Naive thymus-derived CD4-positive, alpha-beta T cell (primary cell): Measurements from ENCODE around the gene LSAMP. TPM values are rescaled to one million over a fixed set of nuclear protein-coding genes. Genes with fewer than 3 reads are reported as not detected.

Source experiments
- ATAC-seq: fragments of 150-1000 bp; cut with Tn5 transposase; 2 replicates; pipeline ENCODE4 v1.10.0; 2021; ENCODE audit warnings: mild to moderate bottlenecking, moderate library complexity
- CTCF ChIA-PET: fragments of 350-600 bp; sonication (Branson Sonifier 250); formaldehyde crosslinking; loops from one replicate; lab custom pipeline; 2021; ENCODE audit warnings: antibody characterized with exemption; lab: Charles Lee
- POLR2A ChIA-PET: fragments of 350-600 bp; sonication (Branson Sonifier 250); formaldehyde crosslinking; loops from one replicate; lab custom pipeline; 2021; ENCODE audit warnings: antibody characterized with exemption, inconsistent platforms; lab: Charles Lee
- DNase-seq, 9 donors: peaks; one replicate each; pipeline versions ENCODE4 v3.0.0 to v3.0.0-alpha.2; 2020 to 2022; ENCODE audit warnings: mixed read lengths in 1 of 9
- H3K27ac ChIP-seq: one replicate; pipeline ENCODE4 v1.7.0; 2013; ENCODE audit warnings: mild to moderate bottlenecking, low read depth, low read length, moderate library complexity
- H3K27me3 ChIP-seq, 2 donors: one replicate each; pipeline ENCODE4 v1.7.0; 2013; ENCODE audit warnings: low read length in 2 of 2, mild to moderate bottlenecking in 2 of 2, moderate library complexity in 2 of 2; ENCODE audit not compliant: control insufficient read depth in 2 of 2, insufficient read depth in 2 of 2
- H3K36me3 ChIP-seq, 3 experiments: 1 replicate in 2 of 3; 2 replicates in 1 of 3; pipeline ENCODE4 v1.7.0; 2013; ENCODE audit warnings: low read length in 3 of 3, mild to moderate bottlenecking in 3 of 3, moderate library complexity in 1 of 3; ENCODE audit not compliant: insufficient read depth in 3 of 3, control insufficient read depth in 2 of 3
- H3K4me1 ChIP-seq, 2 donors: one replicate each; pipeline ENCODE4 v1.7.0; 2013; ENCODE audit warnings: low read length in 2 of 2, mild to moderate bottlenecking in 2 of 2, moderate library complexity in 1 of 2; ENCODE audit not compliant: control insufficient read depth in 2 of 2, insufficient read depth in 2 of 2
- H3K4me3 ChIP-seq: 2 replicates; pipeline ENCODE4 v1.7.0; 2013; ENCODE audit warnings: mild to moderate bottlenecking, low read length
- H3K9me3 ChIP-seq, 3 experiments: 1 replicate in 2 of 3; 2 replicates in 1 of 3; pipeline ENCODE4 v1.7.0; 2013; ENCODE audit warnings: low read length in 3 of 3; ENCODE audit not compliant: control insufficient read depth in 2 of 3
- H3K27ac Mint-ChIP-seq, 9 donors: one replicate each; pipeline ENCODE4 v1.8.0; 2020 to 2022; ENCODE audit warnings: mixed read lengths in 9 of 9, mild to moderate bottlenecking in 8 of 9, moderate library complexity in 5 of 9, inconsistent platforms in 2 of 9
- H3K27me3 Mint-ChIP-seq, 5 donors: one replicate each; pipeline ENCODE4 v1.8.0; 2021 to 2022; ENCODE audit warnings: mixed read lengths in 5 of 5, mild to moderate bottlenecking in 1 of 5
- H3K36me3 Mint-ChIP-seq, 5 donors: one replicate each; pipeline ENCODE4 v1.8.0; 2020 to 2022; ENCODE audit warnings: mixed read lengths in 5 of 5, mild to moderate bottlenecking in 3 of 5, inconsistent platforms in 1 of 5
- H3K4me1 Mint-ChIP-seq, 7 donors: one replicate each; pipeline ENCODE4 v1.8.0; 2020 to 2022; ENCODE audit warnings: mixed read lengths in 7 of 7, mild to moderate bottlenecking in 3 of 7, inconsistent platforms in 1 of 7
- H3K4me3 Mint-ChIP-seq, 10 donors: one replicate each; pipeline ENCODE4 v1.8.0; 2020 to 2022; ENCODE audit warnings: mild to moderate bottlenecking in 10 of 10, mixed read lengths in 10 of 10, moderate library complexity in 6 of 10, inconsistent platforms in 2 of 10
- H3K9me3 Mint-ChIP-seq, 11 donors: one replicate each; pipeline ENCODE4 v1.8.0; 2020 to 2022; ENCODE audit warnings: mixed read lengths in 11 of 11, mild to moderate bottlenecking in 4 of 11, inconsistent platforms in 1 of 11, moderate library complexity in 1 of 11
- intact Hi-C, 2 donors: fragments of 100-400 bp; cut with micrococcal nuclease; formaldehyde crosslinking; loops; one replicate each; pipeline ENCODE4 v1.15.1; 2023
- polyA plus RNA-seq, 2 donors: library from polyadenylated mRNA; unstranded; fragments of 300-500 nt; fragmentation: Illumina TruSeq; gene quantifications; one replicate each; pipeline ENCODE4 v1.2.3, GENCODE V29; 2021
- total RNA-seq, 6 experiments: library from RNA in 5 of 6; stranded (reverse) in 5 of 6; gene quantifications; 1 replicate in 5 of 6; 2 replicates in 1 of 6; pipeline ENCODE4 v1.2.3 and lab custom pipeline; 2021 to 2026

The LSAMP gene
- total and polyA plus RNA-seq, 7 experiments from 2014 or later: not detected

DNA sequence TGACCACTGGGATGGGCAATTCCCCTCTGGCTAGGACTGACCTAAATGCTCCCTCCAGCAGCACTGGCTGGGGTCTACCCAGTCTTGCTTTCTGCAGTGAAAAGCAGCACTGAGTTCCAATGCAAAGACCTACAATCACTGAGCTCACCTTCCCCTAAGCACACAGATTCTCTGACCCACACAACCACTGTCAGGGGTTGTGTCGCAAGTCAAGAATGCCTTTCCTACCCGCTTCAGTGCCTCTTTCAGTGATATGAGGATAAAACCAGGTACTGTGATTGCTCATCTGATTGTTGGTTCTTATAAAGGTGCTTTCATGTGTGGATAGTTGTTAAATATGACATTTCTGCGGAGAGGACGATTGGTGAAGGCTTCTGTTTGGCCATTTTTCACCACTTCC lies 476.4 kb downstream of the LSAMP start:
- DNase-seq (no peak), ATAC-seq (no peak)
- Histone ChIP-seq H3K4me1 (no peaks in the 10 kb centered on the region), H3K27me3 (no peaks in the 10 kb centered on the region), H3K9me3 (no peaks in the 10 kb centered on the region), H3K27ac (no peak overlapping the region), H3K4me3 (no peak overlapping the region), H3K36me3 (no peaks in the 10 kb centered on the region)
- Mint-ChIP-seq H3K9me3 (peaks cover 0 to 12% (median 0%) of the 10 kb centered on the region in 11 donors), H3K4me1 (no peaks in the 10 kb centered on the region), H3K4me3 (no peak overlapping the region), H3K27ac (no peak overlapping the region), H3K27me3 (peaks cover 0 to 6% (median 4%) of the 10 kb centered on the region in 5 donors), H3K36me3 (no peaks in the 10 kb centered on the region)
- ChIA-PET CTCF (no interaction called here), POLR2A (interaction anchor here (0.9 kb wide), 1 partner anchor 21 kb away, joined by 3 read pairs; no protein-coding TSS in a partner anchor)
- intact Hi-C loops: no loop called here

DNA sequence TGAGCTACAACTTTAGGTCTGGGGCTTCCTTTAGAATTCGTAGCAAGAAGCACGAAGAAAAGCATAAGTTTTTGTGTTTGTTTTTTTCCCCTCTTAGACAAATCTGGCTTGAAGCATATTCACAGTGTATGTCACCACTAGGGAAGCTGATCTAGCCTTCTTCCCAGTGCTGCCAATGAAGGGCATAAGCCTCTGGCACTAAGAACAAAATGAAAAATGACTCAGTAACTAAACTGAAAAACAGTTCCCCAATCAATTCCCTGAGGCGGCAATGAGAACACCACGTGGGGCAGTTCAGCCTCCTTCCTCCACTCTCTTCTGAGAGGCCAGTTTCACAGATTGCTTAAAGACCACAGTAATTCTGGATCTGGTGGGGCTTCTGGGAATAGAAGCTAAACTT lies 483.9 kb downstream of the LSAMP start:
- intact Hi-C loops: no loop called here
- CTCF ChIA-PET: no interaction called here
- peaks cover 0 to 7% (median 0%) of the 10 kb centered on the region in 5 donors for H3K27me3 Mint-ChIP-seq
- no peaks in the 10 kb centered on the region for H3K4me1 Mint-ChIP-seq
- H3K9me3 Mint-ChIP-seq: peaks cover 0 to 2% (median 0%) of the 10 kb centered on the region in 11 donors
- H3K36me3 ChIP-seq: no peaks in the 10 kb centered on the region
- no peaks in the 10 kb centered on the region for H3K27me3 ChIP-seq
- no peak overlapping the region for H3K4me3 Mint-ChIP-seq
- H3K9me3 ChIP-seq: no peaks in the 10 kb centered on the region
- DNase-seq (no peak), ATAC-seq (no peak)
- no peak overlapping the region for H3K27ac ChIP-seq
- no peak overlapping the region for H3K4me3 ChIP-seq
- H3K36me3 Mint-ChIP-seq: no peaks in the 10 kb centered on the region
- POLR2A ChIA-PET: no interaction called here
- H3K27ac Mint-ChIP-seq: no peak overlapping the region
- no peaks in the 10 kb centered on the region for H3K4me1 ChIP-seq

DNA sequence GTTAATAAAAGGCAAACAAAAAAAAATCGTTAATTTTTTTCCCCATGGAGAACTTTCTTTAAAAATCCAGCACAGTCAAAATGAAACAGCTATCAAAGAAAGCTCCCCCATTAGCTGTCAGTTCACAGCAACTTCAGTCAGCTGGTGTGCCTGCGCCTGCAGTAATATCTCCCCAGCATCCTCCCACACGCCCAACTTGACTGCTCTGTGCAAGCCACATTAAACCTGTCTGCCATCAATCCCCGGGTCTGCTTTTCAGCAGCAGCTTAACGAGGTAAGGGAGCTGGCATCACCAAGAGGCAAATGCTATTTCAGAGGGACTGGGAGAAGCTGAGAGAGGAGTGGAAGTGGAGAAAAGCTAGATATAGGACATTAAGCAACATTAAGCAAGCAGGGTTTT lies 484.5 kb downstream of the LSAMP start:
- ATAC-seq: no peak
- no peak for DNase-seq
- Histone ChIP-seq H3K4me1 (no peaks in the 10 kb centered on the region), H3K4me3 (no peak overlapping the region), H3K27ac (no peak overlapping the region), H3K9me3 (no peaks in the 10 kb centered on the region), H3K36me3 (no peaks in the 10 kb centered on the region), H3K27me3 (no peaks in the 10 kb centered on the region)
- H3K4me3 Mint-ChIP-seq: no peak overlapping the region
- intact Hi-C loops: no loop called here
- no peaks in the 10 kb centered on the region for H3K4me1 Mint-ChIP-seq
- H3K9me3 Mint-ChIP-seq: peaks cover 0 to 2% (median 0%) of the 10 kb centered on the region in 11 donors
- POLR2A ChIA-PET: no interaction called here
- no peaks in the 10 kb centered on the region for H3K36me3 Mint-ChIP-seq
- CTCF ChIA-PET: no interaction called here
- H3K27ac Mint-ChIP-seq: no peak overlapping the region
- H3K27me3 Mint-ChIP-seq: peaks cover 0 to 7% (median 0%) of the 10 kb centered on the region in 5 donors

DNA sequence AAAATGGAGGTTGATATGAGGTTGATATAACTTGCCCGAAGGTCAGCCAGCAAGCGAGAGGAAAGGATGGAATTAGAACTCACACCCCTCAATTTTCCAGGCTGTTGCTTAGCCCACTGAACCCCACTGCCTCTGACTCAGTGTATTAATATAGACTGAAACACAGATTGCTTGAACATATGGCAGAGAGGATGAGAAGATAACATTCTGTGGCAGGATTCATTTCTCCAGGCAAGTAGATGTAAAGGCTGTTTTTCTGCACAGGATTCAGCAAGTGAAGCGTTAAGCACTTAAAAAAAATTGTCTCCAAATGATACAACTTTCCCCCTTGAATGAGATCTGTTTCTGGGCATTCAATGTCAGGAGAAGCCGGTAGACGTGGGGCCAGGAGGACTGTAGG lies 486.8 kb downstream of the LSAMP start:
- H3K4me3 Mint-ChIP-seq: no peak overlapping the region
- Histone ChIP-seq H3K9me3 (no peaks in the 10 kb centered on the region), H3K27me3 (no peaks in the 10 kb centered on the region), H3K4me1 (no peaks in the 10 kb centered on the region), H3K27ac (no peak overlapping the region), H3K4me3 (no peak overlapping the region), H3K36me3 (no peaks in the 10 kb centered on the region)
- no peak for DNase-seq
- no peaks in the 10 kb centered on the region for H3K4me1 Mint-ChIP-seq
- no peak for ATAC-seq
- no peak overlapping the region for H3K27ac Mint-ChIP-seq
- intact Hi-C loops: no loop called here
- POLR2A ChIA-PET: no interaction called here
- peaks cover 0 to 4% (median 0%) of the 10 kb centered on the region in 11 donors for H3K9me3 Mint-ChIP-seq
- CTCF ChIA-PET: no interaction called here
- peaks cover 0 to 7% (median 0%) of the 10 kb centered on the region in 5 donors for H3K27me3 Mint-ChIP-seq
- no peaks in the 10 kb centered on the region for H3K36me3 Mint-ChIP-seq

DNA sequence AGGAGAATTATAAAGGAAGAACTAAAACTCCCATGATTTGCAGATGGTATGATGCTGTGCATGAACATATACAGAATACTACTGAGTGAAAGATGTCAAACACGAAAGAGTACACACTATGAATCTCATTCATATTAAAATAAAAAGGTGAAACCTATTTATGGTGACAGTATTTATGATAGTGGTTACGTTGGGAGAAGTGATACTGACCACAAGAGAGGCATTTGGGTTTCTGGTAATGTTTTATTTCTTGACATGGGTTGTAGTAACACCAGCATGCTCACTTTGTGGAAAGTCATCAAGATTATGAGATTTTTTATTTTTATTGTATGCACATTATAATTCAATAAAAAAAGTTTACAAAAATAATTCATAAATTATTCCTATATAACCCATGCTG lies 498.0 kb downstream of the LSAMP start:
- CTCF ChIA-PET: no interaction called here

DNA sequence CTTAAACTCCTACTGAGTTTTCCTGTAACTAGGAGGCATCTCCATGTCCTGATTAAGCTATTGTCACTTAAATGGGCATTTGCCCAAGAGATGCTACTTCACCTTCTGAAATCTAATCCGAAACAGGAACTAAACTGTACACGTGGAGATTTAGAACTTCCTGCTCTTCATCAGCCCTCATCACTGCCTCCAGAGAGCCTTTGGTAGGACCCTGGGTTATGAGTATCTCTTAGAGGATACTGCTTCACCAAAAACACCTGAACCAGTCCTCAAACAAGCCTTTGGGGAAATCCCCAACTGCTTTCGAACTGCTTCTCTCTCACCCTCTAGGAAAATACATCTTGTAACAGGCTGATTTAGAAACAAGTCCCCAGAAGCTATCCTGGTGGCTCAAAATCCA lies 501.7 kb downstream of the LSAMP start:
- no peaks in the 10 kb centered on the region for H3K9me3 ChIP-seq
- Mint-ChIP-seq H3K27me3 (peaks cover 0 to 6% (median 0%) of the 10 kb centered on the region in 5 donors), H3K4me3 (no peak overlapping the region), H3K9me3 (peaks cover 0 to 4% (median 0%) of the 10 kb centered on the region in 11 donors), H3K4me1 (peaks cover 0 to 2% (median 0%) of the 10 kb centered on the region in 7 donors), H3K27ac (no peak overlapping the region), H3K36me3 (no peaks in the 10 kb centered on the region)
- ChIA-PET POLR2A (no interaction called here), CTCF (no interaction called here)
- H3K4me3 ChIP-seq: no peak overlapping the region
- no peaks in the 10 kb centered on the region for H3K27me3 ChIP-seq
- ATAC-seq (no peak), DNase-seq (no peak)
- H3K36me3 ChIP-seq: no peaks in the 10 kb centered on the region
- intact Hi-C loops: no loop called here
- H3K27ac ChIP-seq: no peak overlapping the region
- H3K4me1 ChIP-seq: no peaks in the 10 kb centered on the region

More for the DNA sequence above, 498.0 kb downstream of the LSAMP start:
- ATAC-seq: no peak
- no peak overlapping the region for H3K4me3 ChIP-seq
- Mint-ChIP-seq H3K4me3 (no peak overlapping the region), H3K9me3 (peaks cover 0 to 18% (median 1%) of the 10 kb centered on the region in 11 donors), H3K4me1 (peaks cover 0 to 2% (median 0%) of the 10 kb centered on the region in 7 donors), H3K36me3 (no peaks in the 10 kb centered on the region), H3K27me3 (peaks cover 0 to 6% (median 0%) of the 10 kb centered on the region in 5 donors), H3K27ac (no peak overlapping the region)
- intact Hi-C loops: no loop called here
- no peaks in the 10 kb centered on the region for H3K4me1 ChIP-seq
- no peaks in the 10 kb centered on the region for H3K27me3 ChIP-seq
- no peak overlapping the region for H3K27ac ChIP-seq
- no peak for DNase-seq
- no peaks in the 10 kb centered on the region for H3K36me3 ChIP-seq
- H3K9me3 ChIP-seq: no peaks in the 10 kb centered on the region
- POLR2A ChIA-PET: no interaction called here

DNA sequence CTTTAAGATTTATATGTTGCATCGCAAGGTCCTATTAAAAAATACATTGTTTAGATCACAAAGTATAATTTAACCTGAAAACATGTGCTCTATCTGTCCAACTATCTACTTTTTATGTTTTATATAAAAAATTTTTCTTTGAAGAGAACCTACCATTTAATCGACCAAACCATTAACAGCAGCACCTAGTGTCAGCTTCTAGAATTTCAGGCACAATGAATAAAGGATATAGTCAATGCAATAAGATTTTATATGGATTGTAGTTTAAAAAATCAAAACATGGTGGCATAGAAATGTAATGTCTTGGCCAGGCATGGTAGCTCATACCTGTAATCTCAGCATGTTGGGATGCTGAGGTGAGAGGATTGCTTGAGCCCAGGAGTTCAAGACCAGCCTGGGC lies 508.2 kb downstream of the LSAMP start:
- no peaks in the 10 kb centered on the region for H3K4me1 ChIP-seq
- no peak overlapping the region for H3K27ac ChIP-seq
- ATAC-seq (no peak), DNase-seq (no peak)
- H3K27ac Mint-ChIP-seq: no peak overlapping the region
- no peak overlapping the region for H3K4me3 ChIP-seq
- peaks cover 0 to 13% (median 1%) of the 10 kb centered on the region in 11 donors for H3K9me3 Mint-ChIP-seq
- intact Hi-C loops: no loop called here
- ChIA-PET POLR2A (no interaction called here), CTCF (no interaction called here)
- peaks cover 0 to 8% (median 2%) of the 10 kb centered on the region in 5 donors for H3K27me3 Mint-ChIP-seq
- no peaks in the 10 kb centered on the region for H3K27me3 ChIP-seq
- no peaks in the 10 kb centered on the region for H3K4me1 Mint-ChIP-seq
- H3K9me3 ChIP-seq: no peaks in the 10 kb centered on the region
- no peaks in the 10 kb centered on the region for H3K36me3 ChIP-seq
- no peak overlapping the region for H3K4me3 Mint-ChIP-seq
- no peaks in the 10 kb centered on the region for H3K36me3 Mint-ChIP-seq
